Peyer's patch (tissue), 4 donors: ENCODE measurements around the gene LHFPL5.

ENCODE experiments used
- CTCF ChIP-seq, 6 experiments: fragments of 450-650 bp in 4 of 6; fragments of 200-600 bp in 2 of 6; sonication (generic) in 1 of 6; IDR thresholded peaks; one replicate each; pipeline ENCODE4 v1.5.1; 2017 to 2019; ENCODE audit warnings: antibody characterized with exemption in 6 of 6, mild to moderate bottlenecking in 3 of 6, moderate library complexity in 1 of 6
- POLR2A ChIP-seq, 2 donors: fragments of 450-650 bp; IDR thresholded peaks; one replicate each; pipeline ENCODE4 v1.5.1; 2017; ENCODE audit warnings: antibody characterized with exemption in 2 of 2, mild to moderate bottlenecking in 2 of 2, moderate library complexity in 2 of 2

GRCh38 chr6:35774116-35774794, 30.9 kb upstream of the LHFPL5 start:
- no peak for TF ChIP-seq CTCF (IDR thresholded peaks at IDR 0.05)
- no peak for TF ChIP-seq POLR2A (IDR thresholded peaks at IDR 0.05)
